Cardiac muscle cell (in vitro differentiated cells and primary cell): Measurements from ENCODE around the gene EXPH5. TPM values are rescaled to one million over a fixed set of nuclear protein-coding genes. Genes with fewer than 3 reads are reported as not detected.

Experiments used
- DNase-seq, 2 donors: peaks; one replicate each; pipeline versions ENCODE4 v3.0.0 to v3.0.0-alpha.2; 2010 to 2017; ENCODE audit warnings: low read depth in 1 of 2, low spot score in 1 of 2
- H3K27ac ChIP-seq: fragments of 200-600 bp; sonication (generic); 2 replicates; pipeline ENCODE4 v1.5.1; 2016
- H3K27me3 ChIP-seq: fragments of 200-600 bp; sonication (generic); 2 replicates; pipeline ENCODE4 v1.6.0; 2016; ENCODE audit warnings: control low read depth
- H3K36me3 ChIP-seq: fragments of 200-600 bp; sonication (generic); 2 replicates; pipeline ENCODE4 v1.5.1; 2016; ENCODE audit warnings: control low read depth
- H3K4me1 ChIP-seq: fragments of 200-600 bp; sonication (generic); 2 replicates; pipeline ENCODE4 v1.8.1; 2017; ENCODE audit warnings: low read depth, mild to moderate bottlenecking, mixed run types
- H3K4me3 ChIP-seq: fragments of 200-600 bp; sonication (generic); 2 replicates; pipeline ENCODE4 v1.5.1; 2016; ENCODE audit warnings: mild to moderate bottlenecking
- H3K9me3 ChIP-seq: fragments of 200-600 bp; sonication (generic); 2 replicates; pipeline ENCODE4 v1.5.1; 2017; ENCODE audit warnings: low read depth, mild to moderate bottlenecking, control low read depth
- polyA plus RNA-seq: library from polyadenylated mRNA; unstranded; fragments of >200 nt; fragmentation: Nextera tagmentation; extraction: Ambion mirVana; gene quantifications from 2 replicates; pipeline ENCODE4 v1.2.1, GENCODE V29; 2016
- total RNA-seq: library from RNA; depleted of rRNA; stranded (reverse); fragments of >200 nt; gene quantifications from 2 replicates; pipeline ENCODE4 v1.2.3, GENCODE V29; 2016
- TF ChIP-seq, protein P1 (sequence below): IDR thresholded peaks from 2 replicates; pipeline ENCODE4 v1.5.1; 2012; ENCODE audit warnings: low read depth, mild to moderate bottlenecking, low read length

EXPH5 gene
- total and polyA plus RNA-seq, 2 experiments from 2014 or later: 2.6 to 7.7 TPM

DNA sequence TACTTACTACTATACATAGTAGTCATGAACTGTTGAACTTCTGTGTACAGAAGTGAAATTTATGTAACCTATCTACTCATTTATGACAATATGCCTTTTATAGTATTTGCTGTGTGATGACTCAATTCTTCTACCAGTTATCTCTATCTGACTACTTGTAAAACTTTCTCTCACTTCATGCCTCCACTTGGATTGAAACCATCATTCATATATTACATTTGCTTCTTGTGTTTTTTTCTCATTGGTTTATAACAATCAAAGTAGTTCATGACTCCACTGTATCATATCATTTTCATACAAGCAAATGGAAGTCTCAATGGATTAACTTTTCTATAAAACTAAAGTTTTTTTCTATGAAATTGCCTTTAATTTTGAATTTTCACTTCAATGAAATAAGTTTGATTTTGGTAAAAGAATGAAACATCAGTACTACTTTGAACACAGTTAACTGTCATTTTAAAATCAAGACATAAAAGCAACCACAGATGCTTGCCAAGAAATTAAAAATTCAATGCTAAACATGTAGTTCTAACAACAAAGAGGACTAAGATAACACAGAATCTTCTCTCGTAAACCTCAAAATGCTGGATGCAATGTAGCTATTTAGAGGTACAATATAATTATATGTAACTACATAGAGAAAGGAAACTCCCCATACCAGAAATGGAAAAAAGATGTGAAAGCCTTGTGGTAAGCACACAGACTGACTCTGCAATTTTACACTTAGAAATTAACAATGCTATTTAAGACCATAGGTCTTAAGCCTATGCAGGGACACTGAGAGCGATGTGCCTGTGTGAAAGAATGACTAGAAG lies 27.6 kb upstream of the EXPH5 start:
- H3K27ac ChIP-seq: no peak overlapping the region
- no peaks in the 10 kb centered on the region for H3K27me3 ChIP-seq
- TF ChIP-seq, protein P1, sequence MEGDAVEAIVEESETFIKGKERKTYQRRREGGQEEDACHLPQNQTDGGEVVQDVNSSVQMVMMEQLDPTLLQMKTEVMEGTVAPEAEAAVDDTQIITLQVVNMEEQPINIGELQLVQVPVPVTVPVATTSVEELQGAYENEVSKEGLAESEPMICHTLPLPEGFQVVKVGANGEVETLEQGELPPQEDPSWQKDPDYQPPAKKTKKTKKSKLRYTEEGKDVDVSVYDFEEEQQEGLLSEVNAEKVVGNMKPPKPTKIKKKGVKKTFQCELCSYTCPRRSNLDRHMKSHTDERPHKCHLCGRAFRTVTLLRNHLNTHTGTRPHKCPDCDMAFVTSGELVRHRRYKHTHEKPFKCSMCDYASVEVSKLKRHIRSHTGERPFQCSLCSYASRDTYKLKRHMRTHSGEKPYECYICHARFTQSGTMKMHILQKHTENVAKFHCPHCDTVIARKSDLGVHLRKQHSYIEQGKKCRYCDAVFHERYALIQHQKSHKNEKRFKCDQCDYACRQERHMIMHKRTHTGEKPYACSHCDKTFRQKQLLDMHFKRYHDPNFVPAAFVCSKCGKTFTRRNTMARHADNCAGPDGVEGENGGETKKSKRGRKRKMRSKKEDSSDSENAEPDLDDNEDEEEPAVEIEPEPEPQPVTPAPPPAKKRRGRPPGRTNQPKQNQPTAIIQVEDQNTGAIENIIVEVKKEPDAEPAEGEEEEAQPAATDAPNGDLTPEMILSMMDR: no peak
- peak in 1 of 2 donors; percentile 33 for DNase-seq
- H3K4me1 ChIP-seq: peaks cover 13% of the 10 kb centered on the region
- no peaks in the 10 kb centered on the region for H3K36me3 ChIP-seq
- no peaks in the 10 kb centered on the region for H3K9me3 ChIP-seq
- no peak overlapping the region for H3K4me3 ChIP-seq

DNA sequence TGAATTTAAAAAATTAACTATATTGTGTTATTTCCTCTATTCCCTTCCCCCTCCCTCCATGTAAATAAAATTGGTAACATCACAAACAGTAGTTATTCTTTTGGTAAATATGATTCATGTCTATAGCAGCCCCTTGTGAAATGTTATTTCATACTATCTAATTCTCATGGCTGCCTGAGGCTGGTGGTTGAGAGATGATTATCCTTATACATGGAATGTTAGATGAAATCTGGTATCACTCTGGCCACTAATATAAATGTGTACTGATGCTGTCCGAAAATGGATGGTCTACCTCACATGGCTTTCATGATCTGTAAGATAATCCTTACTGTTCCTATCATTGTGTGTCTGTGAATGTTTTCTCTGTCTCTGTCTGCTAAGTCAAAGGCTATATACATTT lies 25.0 kb upstream of the EXPH5 start:
- Histone ChIP-seq H3K4me3 (no peak overlapping the region), H3K36me3 (no peaks in the 10 kb centered on the region), H3K4me1 (peaks cover 13% of the 10 kb centered on the region), H3K9me3 (no peaks in the 10 kb centered on the region), H3K27me3 (no peaks in the 10 kb centered on the region), H3K27ac (no peak overlapping the region)
- TF ChIP-seq, protein P1: no peak
- no peak for DNase-seq

DNA sequence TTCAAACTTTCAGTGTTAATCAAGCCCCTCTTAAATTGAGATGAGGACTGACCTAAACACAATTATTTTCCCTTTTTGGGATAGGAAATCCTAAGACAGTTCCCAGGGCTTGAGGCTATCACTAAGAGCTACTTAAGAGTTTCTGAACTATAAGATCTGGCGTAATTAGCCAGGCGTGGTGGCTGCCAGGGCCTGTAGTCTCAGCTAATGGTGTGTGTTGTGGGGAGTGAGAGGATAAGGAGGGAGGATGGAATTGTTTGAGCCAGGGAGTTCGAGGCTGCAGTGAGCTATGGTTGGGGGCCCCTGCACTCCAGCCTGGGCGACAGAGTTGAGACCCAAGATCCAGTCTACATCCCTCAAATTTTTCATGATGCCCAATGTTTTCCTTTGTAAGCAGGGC lies 23.5 kb upstream of the EXPH5 start:
- H3K9me3 ChIP-seq: no peaks in the 10 kb centered on the region
- no peak overlapping the region for H3K4me3 ChIP-seq
- peaks cover 13% of the 10 kb centered on the region for H3K4me1 ChIP-seq
- no peak for DNase-seq
- no peaks in the 10 kb centered on the region for H3K27me3 ChIP-seq
- TF ChIP-seq, protein P1: no peak
- H3K36me3 ChIP-seq: no peaks in the 10 kb centered on the region
- no peak overlapping the region for H3K27ac ChIP-seq

DNA sequence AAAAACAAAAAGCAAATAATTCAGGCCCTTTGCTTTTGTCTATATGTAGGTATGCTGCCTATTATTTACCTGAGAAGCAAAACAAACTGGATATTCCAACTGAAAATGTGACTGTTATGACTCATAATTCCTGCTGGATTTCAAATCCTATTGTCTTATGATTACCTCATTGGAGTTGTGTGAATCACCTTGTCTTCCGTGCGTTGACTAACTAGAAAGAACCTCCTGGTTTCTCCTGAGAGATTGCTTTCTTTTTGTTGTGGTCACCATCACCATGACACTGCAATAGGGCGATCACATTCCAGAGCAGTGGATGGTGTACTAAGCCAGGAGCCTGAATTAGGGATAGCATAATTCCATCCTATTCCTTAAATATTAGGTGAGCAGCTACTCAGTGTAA lies 23.0 kb upstream of the EXPH5 start:
- peak in 1 of 2 donors; percentile 69 for DNase-seq

DNA sequence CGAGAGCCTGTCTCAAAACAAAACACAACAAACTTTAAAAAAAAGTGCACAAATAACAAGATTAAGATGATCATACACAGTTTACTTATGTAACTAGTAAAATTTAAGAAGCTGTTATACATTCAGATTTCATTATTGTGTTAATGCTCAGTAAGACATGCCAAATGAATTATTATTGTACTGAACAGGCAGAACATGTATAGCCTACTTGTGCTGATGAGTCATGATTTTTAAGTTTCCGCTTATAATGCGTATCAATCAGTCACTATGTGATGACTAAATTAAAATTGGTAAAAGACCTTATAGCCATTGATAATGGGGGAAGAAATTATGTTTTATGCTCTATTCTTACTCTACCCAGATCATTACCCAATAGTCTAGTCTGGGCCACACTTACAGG lies 20.5 kb upstream of the EXPH5 start:
- no peaks in the 10 kb centered on the region for H3K9me3 ChIP-seq
- no peak overlapping the region for H3K4me3 ChIP-seq
- no peaks in the 10 kb centered on the region for H3K4me1 ChIP-seq
- no peaks in the 10 kb centered on the region for H3K36me3 ChIP-seq
- no peaks in the 10 kb centered on the region for H3K27me3 ChIP-seq
- TF ChIP-seq, protein P1: no peak
- no peak overlapping the region for H3K27ac ChIP-seq
- DNase-seq: no peak

More for the DNA sequence above, 23.0 kb upstream of the EXPH5 start:
- peaks cover 13% of the 10 kb centered on the region for H3K4me1 ChIP-seq
- no peak overlapping the region for H3K27ac ChIP-seq
- TF ChIP-seq, protein P1: no peak
- no peaks in the 10 kb centered on the region for H3K36me3 ChIP-seq
- no peak overlapping the region for H3K4me3 ChIP-seq
- no peaks in the 10 kb centered on the region for H3K9me3 ChIP-seq
- H3K27me3 ChIP-seq: no peaks in the 10 kb centered on the region
